ENCODE results near the gene LTBP1. TPM values are rescaled to one million over a fixed set of nuclear protein-coding genes. Genes with fewer than 3 reads are reported as not detected.

Gene LTBP1
- total and polyA plus RNA-seq, 9 donors = 13.5 to 117 (median 41.8) TPM

DNA sequence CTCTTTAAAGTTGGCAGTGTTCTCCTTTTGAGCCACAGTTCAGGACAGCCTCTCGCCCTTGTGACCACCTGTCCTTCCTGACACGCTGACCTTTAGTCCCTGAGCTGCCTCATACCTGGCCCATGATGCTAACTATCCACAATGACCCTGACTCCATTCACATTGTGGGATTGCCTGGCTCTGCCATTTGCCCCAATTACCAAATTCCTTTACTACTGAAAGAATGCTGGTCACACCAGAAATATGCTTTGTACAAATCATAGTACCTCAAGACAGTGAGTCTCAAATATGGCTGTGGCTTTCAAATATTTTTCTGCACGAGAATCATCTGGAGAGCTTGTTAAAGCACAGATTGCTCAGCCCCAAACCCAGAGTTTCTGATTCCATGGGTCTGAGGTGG, 54.2 kb downstream of the LTBP1 start:
- H3K4me3 ChIP-seq = no peak overlapping the region
- intact Hi-C loops (cut with DNase I) = no loop called here
- TF ChIP-seq POLR2A (IDR thresholded peaks at IDR 0.05) (no peak), EP300 (IDR thresholded peaks at IDR 0.05) (no peak)
- TF ChIP-seq, protein P1, sequence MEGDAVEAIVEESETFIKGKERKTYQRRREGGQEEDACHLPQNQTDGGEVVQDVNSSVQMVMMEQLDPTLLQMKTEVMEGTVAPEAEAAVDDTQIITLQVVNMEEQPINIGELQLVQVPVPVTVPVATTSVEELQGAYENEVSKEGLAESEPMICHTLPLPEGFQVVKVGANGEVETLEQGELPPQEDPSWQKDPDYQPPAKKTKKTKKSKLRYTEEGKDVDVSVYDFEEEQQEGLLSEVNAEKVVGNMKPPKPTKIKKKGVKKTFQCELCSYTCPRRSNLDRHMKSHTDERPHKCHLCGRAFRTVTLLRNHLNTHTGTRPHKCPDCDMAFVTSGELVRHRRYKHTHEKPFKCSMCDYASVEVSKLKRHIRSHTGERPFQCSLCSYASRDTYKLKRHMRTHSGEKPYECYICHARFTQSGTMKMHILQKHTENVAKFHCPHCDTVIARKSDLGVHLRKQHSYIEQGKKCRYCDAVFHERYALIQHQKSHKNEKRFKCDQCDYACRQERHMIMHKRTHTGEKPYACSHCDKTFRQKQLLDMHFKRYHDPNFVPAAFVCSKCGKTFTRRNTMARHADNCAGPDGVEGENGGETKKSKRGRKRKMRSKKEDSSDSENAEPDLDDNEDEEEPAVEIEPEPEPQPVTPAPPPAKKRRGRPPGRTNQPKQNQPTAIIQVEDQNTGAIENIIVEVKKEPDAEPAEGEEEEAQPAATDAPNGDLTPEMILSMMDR (IDR thresholded peaks at IDR 0.05) = no peak
- H3K9me3 ChIP-seq = no peaks in the 10 kb centered on the region
- no peaks in the 10 kb centered on the region for H3K4me1 ChIP-seq (ENCODE audit: insufficient read depth)
- no peaks in the 10 kb centered on the region for H3K36me3 ChIP-seq
- no peak for DNase-seq
- H3K27ac ChIP-seq = no peak overlapping the region
- 48% methylated on average over 3 of the region's 3 CpGs; no CpG with 5 or more reads in 2 of the 3 donors for WGBS, 3 donors
- no peaks in the 10 kb centered on the region for H3K27me3 ChIP-seq

DNA sequence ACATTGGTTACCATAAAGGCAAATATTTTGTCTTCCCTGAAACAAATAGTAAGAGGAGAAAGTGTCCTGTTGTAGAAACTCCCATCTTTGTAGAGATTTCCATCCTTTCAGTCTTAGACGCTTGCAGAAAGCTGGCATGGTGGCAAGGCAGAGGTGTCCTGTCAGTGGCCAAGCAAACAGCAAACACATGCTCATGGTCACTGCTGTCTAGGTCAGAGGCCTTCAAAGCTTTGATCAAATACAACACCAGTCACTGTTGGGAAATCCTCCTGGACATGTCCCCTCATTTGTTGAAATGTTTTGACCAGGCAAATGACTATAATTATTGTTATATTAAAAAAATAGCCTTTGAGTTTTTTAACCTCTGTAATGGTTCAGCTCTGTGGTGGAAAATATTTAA, 55.1 kb downstream of the LTBP1 start:
- H3K27ac ChIP-seq = no peak overlapping the region
- TF ChIP-seq, protein P1 (IDR thresholded peaks at IDR 0.05) = no peak
- TF ChIP-seq POLR2A (IDR thresholded peaks at IDR 0.05) (no peak), EP300 (IDR thresholded peaks at IDR 0.05) (no peak)
- no peaks in the 10 kb centered on the region for H3K4me1 ChIP-seq (ENCODE audit: insufficient read depth)
- H3K9me3 ChIP-seq = no peaks in the 10 kb centered on the region
- 100% methylated on average over 1 of the region's 1 CpG; no CpG with 5 or more reads in 2 of the 3 donors for WGBS, 3 donors
- DNase-seq = no peak
- intact Hi-C loops (cut with DNase I) = no loop called here
- no peak overlapping the region for H3K4me3 ChIP-seq
- no peaks in the 10 kb centered on the region for H3K36me3 ChIP-seq
- no peaks in the 10 kb centered on the region for H3K27me3 ChIP-seq

DNA sequence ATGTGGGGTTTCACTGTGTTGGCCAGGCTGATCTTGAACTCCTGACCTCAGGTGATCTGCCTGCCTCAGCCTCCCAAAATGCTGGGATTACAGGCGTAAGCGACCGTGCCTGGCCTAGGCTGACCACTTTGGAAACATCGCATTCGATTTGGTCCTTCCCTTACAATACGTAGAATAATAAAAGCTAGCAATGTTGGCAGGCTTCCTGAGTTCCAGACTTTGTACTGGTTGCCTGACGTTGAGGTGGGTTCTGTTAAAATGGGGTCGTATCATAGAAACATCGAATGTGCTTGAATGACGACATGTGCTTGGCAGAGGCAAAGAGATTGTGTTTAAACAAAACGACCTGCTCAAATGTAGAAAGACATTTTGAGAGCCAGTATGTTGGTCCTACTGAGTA, 56.1 kb downstream of the LTBP1 start:
- Histone ChIP-seq H3K36me3 (no peaks in the 10 kb centered on the region), H3K27me3 (no peaks in the 10 kb centered on the region), H3K4me3 (no peak overlapping the region), H3K4me1 (ENCODE audit: insufficient read depth) (no peaks in the 10 kb centered on the region), H3K9me3 (no peaks in the 10 kb centered on the region), H3K27ac (no peak overlapping the region)
- TF ChIP-seq POLR2A (IDR thresholded peaks at IDR 0.05) = no peak
- TF ChIP-seq, protein P1 (IDR thresholded peaks at IDR 0.05) = no peak
- no peak for TF ChIP-seq EP300 (IDR thresholded peaks at IDR 0.05)
- DNase-seq = no peak
- intact Hi-C loops (cut with DNase I) = no loop called here
- WGBS, 3 donors = 82 to 88% (median 83%) methylated on average over 11 of the region's 11 CpGs

DNA sequence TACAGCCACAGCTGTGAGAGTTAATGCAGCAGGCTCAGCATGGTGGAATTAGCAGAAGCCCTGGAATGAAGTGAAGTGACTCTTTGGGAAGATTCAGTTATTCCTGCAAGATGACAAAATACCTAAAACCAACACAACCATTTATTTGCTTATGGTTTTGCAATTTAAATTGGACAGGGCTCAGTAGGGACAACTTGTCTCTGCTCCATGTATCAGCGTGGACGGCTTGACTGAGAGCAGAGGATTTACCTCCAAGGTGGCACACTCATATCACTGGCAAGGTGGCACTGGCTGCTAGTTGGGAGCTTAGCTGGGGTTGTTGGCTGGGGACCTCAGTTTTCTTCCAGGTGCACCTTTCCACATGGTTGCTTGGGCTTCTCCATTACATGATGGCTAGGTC, 58.3 kb downstream of the LTBP1 start:
- no peaks in the 10 kb centered on the region for H3K4me1 ChIP-seq (ENCODE audit: insufficient read depth)
- intact Hi-C loops (cut with DNase I) = no loop called here
- TF ChIP-seq, protein P1 (IDR thresholded peaks at IDR 0.05) = no peak
- TF ChIP-seq EP300 (IDR thresholded peaks at IDR 0.05) = no peak
- no peak for TF ChIP-seq POLR2A (IDR thresholded peaks at IDR 0.05)
- H3K4me3 ChIP-seq = no peak overlapping the region
- no peaks in the 10 kb centered on the region for H3K36me3 ChIP-seq
- H3K27ac ChIP-seq = no peak overlapping the region
- WGBS, 3 donors = 96 to 99% (median 97%) methylated on average over 2 of the region's 2 CpGs
- no peak for DNase-seq
- H3K27me3 ChIP-seq = no peaks in the 10 kb centered on the region
- H3K9me3 ChIP-seq = no peaks in the 10 kb centered on the region

All from ovary (tissue), 9 donors.